GM18526 (cell line): ENCODE measurements around the gene NSF.

Source experiments
- POLR2A ChIP-seq: IDR thresholded peaks from 3 replicates; pipeline ENCODE4 v1.6.1; 2011; ENCODE audit not compliant: insufficient read length; ENCODE audit errors: extremely low read depth

NSF gene

DNA sequence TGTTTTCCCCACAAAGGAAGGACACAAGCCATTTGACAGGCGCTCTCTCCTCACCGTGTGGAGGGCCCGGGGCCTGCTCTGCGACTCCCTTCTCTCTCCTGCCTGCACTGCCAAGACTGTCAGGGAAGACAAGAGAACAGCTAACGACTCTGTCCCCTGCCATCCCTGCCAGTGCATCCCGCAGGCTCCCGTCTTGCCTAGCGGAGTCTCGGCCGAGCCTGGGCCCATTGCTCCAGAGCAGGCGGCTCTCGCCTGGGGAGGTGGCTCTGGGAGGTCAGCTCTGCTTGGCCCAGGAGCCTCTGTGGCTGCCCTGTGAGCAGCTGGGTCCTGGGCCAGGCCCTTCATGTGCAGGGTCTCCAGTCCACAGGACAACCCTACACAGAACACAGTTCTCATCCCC, 175.0 kb downstream of the NSF start:
- no peak for TF ChIP-seq POLR2A

DNA sequence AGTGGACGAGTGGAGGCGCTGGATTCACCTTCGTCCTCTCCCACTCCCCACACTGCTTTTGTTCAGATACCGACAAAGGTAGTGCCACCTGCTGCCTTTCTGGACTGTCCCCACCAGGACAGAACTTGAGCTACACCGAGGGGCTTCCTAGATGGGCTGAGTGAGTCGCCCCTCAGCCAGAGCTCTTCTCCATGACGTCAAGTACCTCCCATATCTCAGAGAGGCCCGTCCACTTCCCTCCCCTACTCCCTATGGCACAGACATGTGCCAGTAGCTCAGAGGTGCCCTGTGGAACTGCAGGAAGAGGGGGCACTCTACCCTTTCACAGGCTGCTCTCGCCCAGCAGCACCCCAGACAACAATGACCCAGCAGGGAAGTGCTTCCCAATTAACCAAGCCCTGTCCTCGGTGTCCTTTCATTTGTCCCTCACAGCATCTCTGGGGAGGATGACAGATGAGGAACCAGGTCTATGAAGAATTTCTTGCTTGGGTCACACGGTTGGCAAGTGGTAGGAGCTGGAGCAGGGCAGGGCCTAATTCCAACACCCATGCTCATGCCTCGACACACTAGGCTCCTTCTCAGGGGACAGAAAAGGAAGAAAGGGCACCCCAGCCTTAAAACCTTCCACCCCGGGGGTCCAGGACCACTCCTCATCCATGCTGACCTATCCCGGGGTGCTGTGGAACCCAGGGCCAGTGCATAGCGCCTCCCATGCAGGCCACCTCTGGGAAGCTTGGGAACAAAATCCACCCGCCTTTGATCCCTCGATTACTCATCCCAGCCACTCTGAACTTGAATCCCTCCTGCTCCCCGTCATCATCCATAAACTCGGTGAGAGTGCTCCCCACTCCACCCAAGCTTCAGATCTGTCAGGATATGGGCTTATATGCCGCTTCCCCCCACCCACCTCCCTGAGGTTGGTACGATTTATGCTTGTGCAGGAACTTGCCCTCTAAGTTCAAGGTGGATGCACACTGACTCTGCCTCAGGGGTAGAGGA, 176.3 kb downstream of the NSF start:
- TF ChIP-seq POLR2A = no peak

DNA sequence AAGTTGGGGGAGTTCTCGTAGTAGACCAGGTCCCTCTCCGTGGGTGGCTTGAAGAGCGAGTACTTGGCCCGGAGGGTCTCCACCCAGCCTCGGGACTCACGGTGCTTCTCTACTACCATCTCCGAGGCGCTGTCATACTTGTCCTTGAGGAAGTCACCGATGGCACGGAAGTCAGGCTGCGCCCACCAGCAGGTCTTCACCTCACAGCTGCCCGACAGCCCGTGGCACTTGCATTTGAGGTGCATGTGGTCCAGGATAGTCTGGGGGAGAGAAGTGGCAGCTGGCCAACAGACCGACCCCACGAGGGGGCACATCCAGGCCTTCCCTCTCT, 178.0 kb downstream of the NSF start:
- no peak for TF ChIP-seq POLR2A

DNA sequence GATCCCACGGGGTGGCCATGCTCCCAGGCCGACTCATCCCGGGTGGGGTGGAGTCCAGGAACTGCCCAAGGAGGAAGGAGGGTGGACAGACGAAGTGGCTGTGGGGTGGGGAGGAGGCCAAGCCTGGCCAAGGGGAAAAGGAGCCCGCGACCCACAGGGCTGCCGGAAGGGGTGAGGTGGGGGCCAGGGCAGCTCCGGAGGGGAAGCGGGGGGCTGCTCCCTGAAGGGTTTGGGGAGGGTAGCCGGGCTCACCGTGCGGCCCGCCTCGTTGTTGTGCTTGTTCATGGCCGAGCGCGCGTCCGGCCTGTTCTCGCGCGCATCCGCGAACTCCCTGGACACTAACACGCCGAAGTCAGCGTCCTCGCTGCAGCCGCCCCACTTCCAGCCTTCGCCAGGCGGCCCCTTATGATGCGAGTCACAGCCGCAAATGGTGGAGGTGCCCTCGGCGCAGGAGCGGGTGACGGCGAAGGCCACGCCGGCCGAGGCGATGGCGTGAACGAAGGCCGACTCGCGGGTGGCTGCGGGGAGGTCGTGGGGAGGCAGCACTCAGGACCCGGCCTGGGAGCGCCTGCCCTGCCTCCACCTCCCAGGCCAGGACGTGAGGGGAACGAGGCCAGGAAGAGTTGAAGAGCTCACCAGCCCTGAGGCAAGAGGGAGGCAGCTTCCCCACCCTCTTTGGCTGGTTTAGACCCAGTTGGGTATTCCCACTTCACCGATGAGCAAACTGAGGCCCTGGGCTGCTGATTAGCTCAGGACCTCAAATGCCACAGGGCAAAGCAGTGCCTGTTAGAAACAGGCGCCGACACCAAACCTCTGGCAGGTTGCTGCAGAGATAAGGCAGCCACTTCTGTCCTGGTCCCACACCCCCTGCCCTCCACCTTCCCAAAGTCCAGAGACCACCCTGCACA, 179.3 kb downstream of the NSF start:
- no peak for TF ChIP-seq POLR2A

DNA sequence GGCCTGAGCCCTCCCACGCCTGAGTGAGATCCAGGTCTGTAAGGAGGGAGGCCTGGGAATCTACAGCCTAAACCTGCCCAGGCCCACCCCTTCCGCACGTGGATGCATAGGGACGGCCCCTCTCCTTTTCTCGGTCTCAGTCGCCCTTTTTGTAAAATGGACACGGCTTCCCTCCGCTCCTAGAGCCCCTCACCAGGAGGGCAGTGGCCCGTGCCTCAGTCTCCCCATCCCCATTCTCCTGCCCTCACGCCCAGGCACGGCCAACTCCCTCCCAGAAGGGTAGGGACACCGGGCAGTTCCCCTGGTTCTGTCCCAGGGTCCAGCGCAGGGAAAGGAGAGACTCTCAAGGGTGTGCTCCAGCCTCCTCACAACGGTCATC, 180.0 kb downstream of the NSF start:
- TF ChIP-seq POLR2A = no peak

DNA sequence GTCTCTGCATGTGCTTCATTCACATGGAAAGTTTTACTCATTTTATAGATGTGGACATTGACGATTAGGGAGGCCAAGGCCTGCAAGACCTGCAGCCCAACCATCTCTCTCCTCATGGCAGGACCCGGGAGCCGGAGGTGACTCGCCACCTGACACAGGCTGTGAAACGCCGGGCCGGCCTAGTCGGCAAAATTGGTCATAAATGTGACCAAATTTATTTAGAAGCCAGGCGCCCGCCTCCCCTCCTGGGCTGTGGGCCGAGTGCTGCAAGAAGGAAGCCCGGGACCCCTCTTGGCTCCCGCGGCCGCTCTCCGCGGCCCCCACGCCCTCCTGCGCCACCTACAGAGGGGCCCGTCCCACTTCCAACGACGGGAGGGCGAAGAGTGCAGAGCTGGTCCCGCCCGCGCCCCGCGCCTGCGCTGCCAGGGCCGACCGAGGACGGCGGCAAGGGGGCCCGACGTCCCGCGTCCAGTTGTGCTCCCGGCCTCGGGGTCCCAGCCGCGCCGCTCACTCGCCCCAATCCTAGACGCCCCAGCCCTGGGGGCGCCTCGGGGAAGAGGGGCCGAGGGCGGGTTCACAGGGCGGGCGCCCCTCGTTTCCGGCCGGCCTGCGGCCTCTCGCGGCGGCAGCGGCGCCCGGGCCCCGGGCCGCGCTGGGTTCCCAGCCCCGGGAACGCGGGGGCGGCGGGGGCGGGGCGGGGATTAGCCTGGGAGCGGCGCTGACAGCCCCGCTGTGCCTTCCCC, 180.5 kb downstream of the NSF start:
- no peak for TF ChIP-seq POLR2A

DNA sequence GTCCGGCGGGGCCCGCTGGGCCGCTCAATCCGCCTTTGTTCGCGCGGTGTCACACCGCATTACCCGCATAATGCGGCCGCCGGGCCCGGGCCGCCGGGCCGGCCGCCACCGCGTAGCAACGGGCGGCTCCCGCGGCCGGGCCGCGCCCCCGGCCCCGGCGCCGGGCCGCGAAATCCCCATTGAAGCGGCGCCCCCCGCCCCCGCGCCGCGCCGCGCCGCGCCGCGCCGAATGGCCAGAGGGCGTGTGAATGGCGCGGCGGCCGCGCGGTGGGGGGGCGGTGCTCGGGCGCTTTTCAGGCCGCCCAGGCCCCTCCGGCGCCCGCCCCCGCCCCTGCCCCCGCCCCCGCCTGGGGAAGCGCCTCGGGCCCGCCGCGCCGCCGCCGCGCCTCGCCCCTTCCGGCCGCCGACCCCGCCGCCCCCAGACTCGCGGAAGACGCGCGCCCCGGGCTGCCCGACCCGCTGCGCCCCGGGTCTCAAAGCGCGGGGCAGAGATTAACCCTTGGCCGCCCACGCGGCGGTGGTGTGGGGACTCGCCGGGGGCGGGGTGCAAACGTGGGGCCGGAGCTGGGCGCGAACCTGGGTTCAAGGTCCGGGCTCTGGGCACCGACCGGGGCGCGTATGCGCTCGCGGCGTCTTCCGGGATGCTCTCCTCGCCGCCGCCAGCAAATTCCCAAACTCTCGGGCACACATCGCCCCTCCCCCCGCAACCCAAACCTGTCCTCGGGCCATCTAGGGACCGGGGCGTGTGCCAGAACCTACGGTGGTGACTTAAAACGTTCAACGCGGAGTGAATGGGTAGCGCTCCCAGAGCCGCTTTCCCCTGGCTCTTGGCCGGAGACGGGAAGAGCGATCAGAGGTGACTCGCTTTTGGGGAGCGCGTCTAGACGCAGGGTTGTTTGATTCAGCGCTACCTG, 181.3 kb downstream of the NSF start:
- TF ChIP-seq POLR2A = no peak

DNA sequence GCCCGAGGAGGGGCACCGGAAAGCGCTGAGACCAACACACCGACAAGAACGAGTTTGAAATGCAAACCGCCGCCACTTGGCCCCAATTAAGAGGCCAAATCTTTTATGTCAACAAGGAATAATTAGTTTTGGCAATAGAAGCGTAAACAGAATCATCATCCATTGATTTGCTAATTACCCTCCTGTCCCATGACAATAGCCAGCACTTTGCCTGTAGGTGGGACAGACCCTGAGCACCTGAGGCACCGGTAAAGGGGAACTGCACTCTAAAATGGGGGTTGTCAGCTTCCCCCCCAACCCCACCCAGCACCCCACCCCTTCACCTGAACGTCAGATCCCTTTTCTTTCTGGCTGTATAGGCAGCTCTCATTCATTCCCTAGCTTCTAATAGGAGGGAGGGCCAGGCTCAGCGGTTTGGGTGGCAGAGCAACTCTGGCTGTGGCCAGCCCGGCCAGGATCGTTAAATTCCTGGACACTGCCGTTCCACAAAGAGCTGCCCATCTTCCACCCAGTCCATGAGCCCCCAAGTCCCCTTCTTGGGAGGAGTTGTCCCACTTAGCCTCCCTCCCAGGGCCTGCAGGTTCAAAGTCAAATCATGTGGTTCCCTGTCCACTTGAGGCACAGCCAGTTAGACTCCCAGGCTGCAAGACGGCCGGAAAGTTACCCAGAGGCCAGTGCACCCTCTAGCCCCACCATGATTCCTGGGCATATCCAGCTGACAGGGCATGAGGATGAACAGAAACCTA, 182.2 kb downstream of the NSF start:
- TF ChIP-seq POLR2A = no peak

DNA sequence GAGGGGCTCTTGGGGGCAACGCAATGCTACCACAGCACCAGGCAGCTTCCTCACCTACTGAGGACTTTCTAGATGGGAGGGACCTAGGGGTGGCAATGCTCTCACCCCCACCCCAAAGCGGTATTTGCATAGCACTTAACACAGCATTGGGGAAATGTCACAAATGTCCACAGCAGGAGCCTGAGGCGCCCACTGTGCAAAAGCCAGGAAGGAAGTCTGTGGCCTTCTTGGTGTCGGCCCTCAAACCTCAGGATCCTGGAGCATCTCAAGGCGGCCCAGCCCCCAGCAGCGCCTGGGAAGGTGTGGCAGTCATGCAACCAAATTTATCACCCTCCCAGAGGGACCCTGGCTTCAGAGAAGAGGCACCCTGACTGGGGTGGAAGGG, 182.7 kb downstream of the NSF start:
- TF ChIP-seq POLR2A = no peak

DNA sequence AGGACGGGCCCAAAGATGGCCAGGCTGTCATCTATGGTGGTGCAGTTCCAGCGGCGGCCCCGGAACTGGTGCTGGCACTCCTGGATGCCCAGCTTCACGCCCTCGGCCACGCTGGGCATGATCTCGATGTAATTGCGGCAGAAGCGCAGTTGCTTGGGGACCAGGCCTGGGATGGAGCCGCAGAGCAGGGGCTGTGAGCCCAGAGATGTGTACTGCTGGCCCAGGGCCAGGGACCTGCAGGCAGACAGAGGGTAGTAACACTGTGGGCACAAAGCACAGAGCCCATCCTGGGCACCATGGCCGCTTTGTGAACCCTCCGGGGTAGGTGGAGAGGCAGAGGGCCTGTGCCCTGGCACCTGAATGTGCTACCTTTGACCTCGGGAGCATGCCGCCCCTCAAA, 183.2 kb downstream of the NSF start:
- TF ChIP-seq POLR2A = no peak

DNA sequence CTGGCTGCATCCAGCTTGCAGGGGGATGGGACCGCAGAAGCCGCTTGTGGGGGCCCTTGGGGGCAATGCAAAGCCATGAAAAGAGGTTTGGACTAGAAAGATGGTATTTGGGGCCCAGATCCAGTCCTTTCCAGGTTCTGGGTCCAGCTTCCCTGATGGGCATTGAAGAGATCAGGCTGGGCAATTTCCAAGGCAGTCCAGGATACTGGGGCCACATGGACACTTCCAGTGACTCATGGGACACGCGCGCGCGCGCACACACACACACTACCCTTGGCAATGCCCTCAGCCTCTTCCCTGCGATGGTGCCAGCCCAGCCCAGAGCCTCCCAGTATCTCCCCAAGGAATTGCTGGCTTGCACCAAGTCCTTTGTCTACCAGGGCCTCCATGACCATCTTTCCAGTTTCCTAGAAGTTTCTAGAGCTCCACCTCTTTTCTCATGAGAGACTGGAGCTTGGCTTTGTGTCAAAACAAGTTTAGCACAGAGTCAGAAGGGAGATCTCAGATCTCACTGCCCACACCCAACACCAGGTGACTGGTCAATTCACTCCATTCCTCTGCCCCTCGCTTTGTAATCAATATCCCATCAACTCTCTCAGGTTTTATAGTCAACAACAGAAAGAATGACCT, 183.8 kb downstream of the NSF start:
- no peak for TF ChIP-seq POLR2A

DNA sequence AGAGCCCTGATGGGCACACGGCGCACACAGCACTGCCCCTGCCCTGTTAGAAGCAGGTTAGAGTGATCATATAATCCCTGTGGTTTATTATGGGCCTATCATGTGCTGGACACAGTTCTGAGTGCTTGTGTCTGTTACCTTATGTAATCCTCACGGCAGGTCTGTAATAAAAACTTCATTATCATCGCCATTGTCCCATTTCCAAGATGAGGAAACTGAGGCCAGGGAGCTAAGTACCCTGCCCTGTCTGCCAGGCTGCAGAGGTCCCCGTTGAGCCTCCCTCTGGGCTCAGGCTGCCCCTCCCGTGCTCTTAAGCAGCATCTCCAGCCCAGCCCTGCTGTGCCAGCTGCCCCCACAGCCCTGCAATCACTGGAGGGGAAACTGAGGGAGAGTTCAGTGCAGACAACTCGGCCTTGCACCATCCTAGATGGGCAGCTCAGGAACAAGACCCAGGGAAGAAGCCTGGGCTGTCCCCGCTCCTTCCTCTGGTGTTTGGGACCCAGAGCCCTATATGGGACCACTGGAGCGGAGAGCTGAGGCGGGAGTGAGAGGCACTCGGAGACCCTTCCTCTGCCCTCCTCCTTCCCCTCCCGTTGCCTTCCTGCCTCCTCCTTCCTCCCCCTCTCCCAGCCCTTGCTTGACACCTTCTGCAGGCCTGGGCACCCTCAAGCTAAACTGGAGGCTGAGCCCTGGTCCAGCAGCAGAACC, 186.0 kb downstream of the NSF start:
- no peak for TF ChIP-seq POLR2A
